Measurements from ENCODE around the gene SPNS2.
"Not testable (repeated sequence)": the region's sequence is repeated elsewhere in the genome, so short reads cannot be mapped to it uniquely, and the experiment has no call there.

SPNS2 gene

GRCh38 chr17:4574448-4575045 lies 75.9 kb downstream of the SPNS2 start:
- H3K9ac ChIP-seq (ENCODE audit: insufficient read length) = no peak overlapping the region
- H3K4me3 ChIP-seq = no peak overlapping the region
- H3K27ac ChIP-seq = no peak overlapping the region
- H3K36me3 ChIP-seq (ENCODE audit: insufficient read depth, low read length) = no peaks in the 10 kb centered on the region
- H3K9me3 ChIP-seq (ENCODE audit: low read depth, low read length) = no peaks in the 10 kb centered on the region
- DNase-seq (ENCODE audit: low read depth, low spot score) = no peak
- TF ChIP-seq FOXP2 (optimal IDR thresholded peaks at IDR 0.05; ENCODE audit: control extremely low read depth, extremely low read length, insufficient read depth) = no peak

GRCh38 chr17:4576161-4576558 lies 77.5 kb downstream of the SPNS2 start:
- H3K4me3 ChIP-seq = no peak overlapping the region
- peak overlapping the region; percentile 55 for H3K9ac ChIP-seq (ENCODE audit: insufficient read length)
- H3K9me3 ChIP-seq (ENCODE audit: low read depth, low read length) = no peaks in the 10 kb centered on the region
- TF ChIP-seq FOXP2 (optimal IDR thresholded peaks at IDR 0.05; ENCODE audit: control extremely low read depth, extremely low read length, insufficient read depth) (no peak), POLR2AphosphoS5 (IDR thresholded peaks at IDR 0.05; ENCODE audit: borderline replicate concordance, low read depth, low read length) (no peak), EZH2 (IDR thresholded peaks at IDR 0.05) (no peak)
- DNase-seq (ENCODE audit: low read depth, low spot score) = no peak
- H3K36me3 ChIP-seq (ENCODE audit: insufficient read depth, low read length) = no peaks in the 10 kb centered on the region
- no peak overlapping the region for H3K27ac ChIP-seq

GRCh38 chr17:4576729-4577322 lies 78.1 kb downstream of the SPNS2 start:
- H3K27ac ChIP-seq = 0 out of 2 replicates have a peak overlapping the region, but pooled peaks have one; percentile 31
- no peak for TF ChIP-seq POLR2AphosphoS5 (IDR thresholded peaks at IDR 0.05; ENCODE audit: borderline replicate concordance, low read depth, low read length)
- no peak for TF ChIP-seq EZH2 (IDR thresholded peaks at IDR 0.05)
- no peak for TF ChIP-seq FOXP2 (optimal IDR thresholded peaks at IDR 0.05; ENCODE audit: control extremely low read depth, extremely low read length, insufficient read depth)

GRCh38 chr17:4577386-4577993 lies 78.8 kb downstream of the SPNS2 start:
- H3K27ac ChIP-seq = no peak overlapping the region
- no peak overlapping the region for H3K4me3 ChIP-seq
- TF ChIP-seq POLR2AphosphoS5 (IDR thresholded peaks at IDR 0.05; ENCODE audit: borderline replicate concordance, low read depth, low read length) = no peak
- TF ChIP-seq EZH2 (IDR thresholded peaks at IDR 0.05) = no peak
- TF ChIP-seq FOXP2 (optimal IDR thresholded peaks at IDR 0.05; ENCODE audit: control extremely low read depth, extremely low read length, insufficient read depth) = no peak
- no peak for DNase-seq (ENCODE audit: low read depth, low spot score)
- H3K9me3 ChIP-seq (ENCODE audit: low read depth, low read length) = no peaks in the 10 kb centered on the region
- H3K9ac ChIP-seq (ENCODE audit: insufficient read length) = peak overlapping the region; percentile 55
- no peaks in the 10 kb centered on the region for H3K36me3 ChIP-seq (ENCODE audit: insufficient read depth, low read length)

More at GRCh38 chr17:4576729-4577322, 78.1 kb downstream of the SPNS2 start:
- no peak for DNase-seq (ENCODE audit: low read depth, low spot score)
- no peaks in the 10 kb centered on the region for H3K36me3 ChIP-seq (ENCODE audit: insufficient read depth, low read length)
- H3K9me3 ChIP-seq (ENCODE audit: low read depth, low read length) = no peaks in the 10 kb centered on the region
- H3K9ac ChIP-seq (ENCODE audit: insufficient read length) = peak overlapping the region; percentile 55
- H3K4me3 ChIP-seq = no peak overlapping the region

GRCh38 chr17:4578349-4578748 lies 79.7 kb downstream of the SPNS2 start:
- H3K9ac ChIP-seq (ENCODE audit: insufficient read length); H3K27ac ChIP-seq; H3K9me3 ChIP-seq (ENCODE audit: low read depth, low read length); DNase-seq (ENCODE audit: low read depth, low spot score); H3K4me3 ChIP-seq; H3K36me3 ChIP-seq (ENCODE audit: insufficient read depth, low read length): not testable (repeated sequence)

GRCh38 chr17:4579678-4580077 lies 81.0 kb downstream of the SPNS2 start:
- no peak for TF ChIP-seq POLR2AphosphoS5 (IDR thresholded peaks at IDR 0.05; ENCODE audit: borderline replicate concordance, low read depth, low read length)
- no peak for TF ChIP-seq FOXP2 (optimal IDR thresholded peaks at IDR 0.05; ENCODE audit: control extremely low read depth, extremely low read length, insufficient read depth)
- TF ChIP-seq EZH2 (IDR thresholded peaks at IDR 0.05) = no peak
- Histone ChIP-seq H3K9ac (ENCODE audit: insufficient read length) (no peak overlapping the region), H3K36me3 (ENCODE audit: insufficient read depth, low read length) (no peaks in the 10 kb centered on the region), H3K27ac (no peak overlapping the region), H3K4me3 (no peak overlapping the region), H3K9me3 (ENCODE audit: low read depth, low read length) (no peaks in the 10 kb centered on the region)
- DNase-seq (ENCODE audit: low read depth, low spot score) = no peak

- H3K9me3 ChIP-seq (ENCODE audit: low read depth, low read length) = no peaks in the 10 kb centered on the region
- H3K27ac ChIP-seq = no peak overlapping the region
- H3K36me3 ChIP-seq (ENCODE audit: insufficient read depth, low read length) = no peaks in the 10 kb centered on the region
- DNase-seq (ENCODE audit: low read depth, low spot score) = no peak
- no peak overlapping the region for H3K9ac ChIP-seq (ENCODE audit: insufficient read length)
- TF ChIP-seq POLR2AphosphoS5 (IDR thresholded peaks at IDR 0.05; ENCODE audit: borderline replicate concordance, low read depth, low read length) (no peak), EZH2 (IDR thresholded peaks at IDR 0.05) (no peak), FOXP2 (optimal IDR thresholded peaks at IDR 0.05; ENCODE audit: control extremely low read depth, extremely low read length, insufficient read depth) (no peak)
- H3K4me3 ChIP-seq = no peak overlapping the region
These were observed 81.6 kb downstream of the SPNS2 start for GRCh38 chr17:4580291-4580690.

GRCh38 chr17:4582101-4582501 lies 83.4 kb downstream of the SPNS2 start:
- Histone ChIP-seq H3K9me3 (ENCODE audit: low read depth, low read length) (no peaks in the 10 kb centered on the region), H3K27ac (no peak overlapping the region), H3K4me3 (no peak overlapping the region), H3K36me3 (ENCODE audit: insufficient read depth, low read length) (no peaks in the 10 kb centered on the region), H3K9ac (ENCODE audit: insufficient read length) (no peak overlapping the region)
- no peak for DNase-seq (ENCODE audit: low read depth, low spot score)
- no peak for TF ChIP-seq POLR2AphosphoS5 (IDR thresholded peaks at IDR 0.05; ENCODE audit: borderline replicate concordance, low read depth, low read length)
- TF ChIP-seq EZH2 (IDR thresholded peaks at IDR 0.05) = no peak
- no peak for TF ChIP-seq FOXP2 (optimal IDR thresholded peaks at IDR 0.05; ENCODE audit: control extremely low read depth, extremely low read length, insufficient read depth)

- Histone ChIP-seq H3K36me3 (ENCODE audit: insufficient read depth, low read length) (no peaks in the 10 kb centered on the region), H3K9me3 (ENCODE audit: low read depth, low read length) (no peaks in the 10 kb centered on the region), H3K9ac (ENCODE audit: insufficient read length) (no peak overlapping the region), H3K4me3 (no peak overlapping the region), H3K27ac (no peak overlapping the region)
- no peak for DNase-seq (ENCODE audit: low read depth, low spot score)
- TF ChIP-seq EZH2 (IDR thresholded peaks at IDR 0.05) (no peak), POLR2AphosphoS5 (IDR thresholded peaks at IDR 0.05; ENCODE audit: borderline replicate concordance, low read depth, low read length) (no peak)
These were observed 84.0 kb downstream of the SPNS2 start for GRCh38 chr17:4582691-4583090.

Data from SK-N-MC (cell line).